Activated naive CD8-positive, alpha-beta T cell treated with anti-CD3 and anti-CD28 coated beads, Interleukin-2, amount 50 U/mL, for 24 hours (primary cell): Measurements from ENCODE around the gene LRP4.
A peak's percentile ranks its signal among the peaks of the same experiment; 100 is the strongest.

Experiments used
- ATAC-seq: fragments of 150-1000 bp; cut with Tn5 transposase; one replicate; pipeline ENCODE4 v1.10.0; 2021
- DNase-seq: peaks from one replicate; pipeline ENCODE4 v3.0.0; 2021
- H3K27ac Mint-ChIP-seq: one replicate; pipeline ENCODE4 v1.8.0; 2021; ENCODE audit warnings: mild to moderate bottlenecking, mixed read lengths
- H3K27me3 Mint-ChIP-seq: one replicate; pipeline ENCODE4 v1.8.0; 2021; ENCODE audit warnings: mixed read lengths
- H3K36me3 Mint-ChIP-seq: one replicate; pipeline ENCODE4 v1.8.0; 2021; ENCODE audit warnings: low read depth, mixed read lengths
- H3K4me1 Mint-ChIP-seq: one replicate; pipeline ENCODE4 v1.8.0; 2021; ENCODE audit warnings: mixed read lengths
- H3K4me3 Mint-ChIP-seq: one replicate; pipeline ENCODE4 v1.8.0; 2021; ENCODE audit warnings: mild to moderate bottlenecking, moderate library complexity, mixed read lengths
- H3K9me3 Mint-ChIP-seq: one replicate; pipeline ENCODE4 v1.8.0; 2021; ENCODE audit warnings: mixed read lengths

Gene LRP4

DNA sequence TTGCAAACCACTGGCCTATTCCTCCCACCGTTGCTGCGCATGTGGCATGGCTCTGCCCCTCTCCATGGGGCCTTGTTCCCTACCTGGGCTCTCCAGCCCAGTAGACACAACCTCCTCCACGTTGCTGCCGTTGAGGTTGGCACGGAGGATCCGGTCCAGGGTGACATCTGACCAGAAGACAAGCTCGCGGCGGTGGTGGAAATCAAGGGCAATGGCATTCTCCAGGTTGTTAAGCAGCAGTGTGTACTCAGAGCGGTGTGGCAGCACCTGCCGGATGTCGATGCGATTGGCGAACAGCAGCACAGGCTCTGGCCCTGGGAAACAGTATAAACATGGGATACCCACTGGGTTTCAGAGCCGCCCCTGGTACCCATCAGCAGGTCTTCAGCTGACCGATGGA, 23.8 kb downstream of the LRP4 start:
- Mint-ChIP-seq H3K4me3 (no peak overlapping the region), H3K27ac (no peak overlapping the region)

DNA sequence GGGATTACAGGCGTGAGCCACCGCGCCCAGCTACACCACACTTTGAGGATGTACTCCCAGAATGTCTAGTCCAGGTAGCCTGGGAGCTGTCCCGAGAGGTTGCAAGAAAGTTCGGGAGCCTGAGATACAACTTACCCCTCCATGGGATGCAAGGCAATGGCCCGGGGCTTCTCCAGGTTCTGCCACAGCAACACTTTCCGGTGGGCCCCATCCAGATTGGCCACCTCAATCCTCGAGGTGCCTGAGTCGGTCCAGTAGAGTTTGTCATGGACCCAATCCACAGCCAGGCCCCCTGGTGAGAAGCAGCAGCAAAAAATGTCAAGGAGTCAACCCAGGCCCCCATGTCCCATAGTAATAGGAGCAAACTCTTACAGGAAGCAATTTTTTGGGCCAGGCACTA, 25.5 kb downstream of the LRP4 start:
- no peak for ATAC-seq
- no peaks in the 10 kb centered on the region for H3K9me3 Mint-ChIP-seq

More for the DNA sequence above, 23.8 kb downstream of the LRP4 start:
- H3K9me3 Mint-ChIP-seq, result no peaks in the 10 kb centered on the region
- no peaks in the 10 kb centered on the region for H3K27me3 Mint-ChIP-seq
- no peak for DNase-seq
- H3K4me1 Mint-ChIP-seq, result no peaks in the 10 kb centered on the region
- ATAC-seq, result no peak
- no peaks in the 10 kb centered on the region for H3K36me3 Mint-ChIP-seq

DNA sequence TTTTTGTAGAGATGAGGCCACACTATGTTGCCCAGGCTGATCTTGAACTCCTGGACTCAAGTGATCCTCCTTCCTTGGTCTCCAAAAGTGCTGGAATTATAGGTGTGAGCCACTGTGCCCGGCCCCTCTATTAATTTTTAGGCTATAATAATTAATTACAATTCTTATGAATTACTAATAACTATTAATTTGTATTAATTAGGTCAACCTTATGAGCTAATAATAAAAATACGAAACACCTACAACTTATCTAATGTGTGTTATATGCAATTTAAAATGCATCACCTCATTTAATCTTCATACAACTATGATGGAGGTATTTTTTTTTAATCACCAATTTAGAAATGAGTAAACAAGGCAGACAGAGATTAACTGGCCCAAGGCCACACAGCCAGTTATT, 26.2 kb downstream of the LRP4 start:
- H3K4me3 Mint-ChIP-seq, result no peak overlapping the region
- H3K36me3 Mint-ChIP-seq, result no peaks in the 10 kb centered on the region
- no peak for DNase-seq
- no peaks in the 10 kb centered on the region for H3K9me3 Mint-ChIP-seq
- H3K27ac Mint-ChIP-seq, result no peak overlapping the region
- no peaks in the 10 kb centered on the region for H3K27me3 Mint-ChIP-seq
- H3K4me1 Mint-ChIP-seq, result no peaks in the 10 kb centered on the region
- no peak for ATAC-seq

More for the DNA sequence above, 25.5 kb downstream of the LRP4 start:
- DNase-seq, result no peak
- Mint-ChIP-seq H3K27me3 (no peaks in the 10 kb centered on the region), H3K27ac (no peak overlapping the region), H3K4me3 (no peak overlapping the region), H3K36me3 (no peaks in the 10 kb centered on the region), H3K4me1 (no peaks in the 10 kb centered on the region)

DNA sequence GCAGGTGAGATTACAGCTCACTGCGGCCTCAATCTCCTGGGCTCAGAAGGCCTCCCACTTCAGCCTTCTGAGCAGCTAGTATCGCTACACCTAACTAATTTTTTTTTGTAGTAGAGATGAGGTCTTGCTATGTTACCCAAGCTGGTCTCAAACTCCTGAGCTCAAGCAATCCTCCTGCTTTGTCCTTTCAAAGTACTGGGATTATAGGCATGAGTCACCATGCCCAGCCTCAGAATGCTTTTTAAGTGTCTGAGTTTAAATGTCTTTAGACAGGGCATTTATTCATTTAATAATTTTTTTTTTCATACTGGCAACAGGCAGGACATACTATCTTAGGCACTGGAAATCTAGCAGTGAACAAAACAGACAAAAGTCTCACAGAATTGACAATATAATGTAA, 27.7 kb downstream of the LRP4 start:
- no peaks in the 10 kb centered on the region for H3K27me3 Mint-ChIP-seq
- ATAC-seq (no peak), DNase-seq (no peak)
- no peak overlapping the region for H3K4me3 Mint-ChIP-seq
- no peaks in the 10 kb centered on the region for H3K9me3 Mint-ChIP-seq
- no peaks in the 10 kb centered on the region for H3K4me1 Mint-ChIP-seq
- H3K27ac Mint-ChIP-seq, result no peak overlapping the region
- no peaks in the 10 kb centered on the region for H3K36me3 Mint-ChIP-seq

DNA sequence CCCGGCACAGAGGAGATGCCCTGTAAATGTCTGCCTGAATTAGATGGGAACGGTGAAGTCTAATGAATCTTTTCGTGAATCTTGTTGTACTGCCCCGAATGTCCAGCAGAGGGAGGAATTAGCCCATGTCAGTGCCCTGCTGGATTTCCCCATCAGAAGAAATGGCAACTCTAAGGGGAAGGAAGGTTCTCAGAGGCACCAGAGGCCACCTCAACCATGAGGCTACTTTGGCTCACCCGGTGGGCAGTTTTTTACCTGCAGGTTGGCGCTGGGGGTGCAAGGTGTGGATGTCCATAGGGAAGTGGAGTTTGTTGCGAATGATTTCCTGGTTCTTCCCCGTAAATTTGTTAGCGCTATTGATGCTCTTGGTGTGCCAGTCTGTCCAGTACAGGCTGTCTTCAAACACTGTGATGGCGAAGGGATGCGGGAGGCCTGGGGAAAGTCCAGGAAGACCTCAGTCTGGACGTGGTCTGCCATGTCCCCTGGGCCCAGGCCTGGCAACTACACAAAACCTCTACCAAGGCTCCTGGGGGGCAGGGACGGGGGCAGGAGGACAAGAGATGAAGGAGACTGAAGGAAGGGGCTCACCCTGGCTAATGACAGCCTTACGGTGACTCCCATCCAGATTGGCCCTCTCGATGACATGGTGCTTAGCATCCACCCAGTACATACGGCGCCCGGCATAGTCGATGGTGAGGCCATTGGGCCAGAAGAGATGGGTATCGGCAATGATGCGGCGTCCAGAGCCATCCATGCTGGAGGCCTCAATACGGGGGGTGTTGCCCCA, 28.5 kb downstream of the LRP4 start:
- ATAC-seq (peak; percentile 72), DNase-seq (peak; percentile 78)
- Mint-ChIP-seq H3K36me3 (no peaks in the 10 kb centered on the region), H3K9me3 (no peaks in the 10 kb centered on the region), H3K4me3 (no peak overlapping the region), H3K27ac (no peak overlapping the region), H3K4me1 (no peaks in the 10 kb centered on the region), H3K27me3 (no peaks in the 10 kb centered on the region)

DNA sequence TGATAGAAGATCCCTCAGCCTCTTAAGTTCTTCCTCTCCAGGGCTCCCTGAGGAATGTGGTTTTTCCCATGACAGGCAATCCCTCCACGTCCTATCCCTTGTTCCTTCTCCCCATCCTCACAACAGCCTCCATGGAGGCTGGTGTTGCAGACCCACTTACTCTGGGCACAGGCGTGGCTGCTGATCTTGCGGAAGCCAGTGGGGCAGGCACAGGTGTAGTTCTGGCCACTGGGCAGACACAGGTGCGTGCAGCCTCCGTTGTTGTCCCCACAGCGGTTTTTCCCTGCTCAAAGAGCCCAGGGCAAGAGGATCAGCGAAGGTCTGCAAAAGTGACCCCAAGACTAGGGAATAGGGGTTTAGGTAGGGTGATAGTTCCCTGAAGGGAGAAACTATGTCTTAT, 29.1 kb downstream of the LRP4 start:
- Mint-ChIP-seq H3K9me3 (no peaks in the 10 kb centered on the region), H3K27ac (no peak overlapping the region), H3K4me1 (no peaks in the 10 kb centered on the region), H3K4me3 (no peak overlapping the region), H3K27me3 (no peaks in the 10 kb centered on the region), H3K36me3 (no peaks in the 10 kb centered on the region)
- ATAC-seq, result no peak
- no peak for DNase-seq

DNA sequence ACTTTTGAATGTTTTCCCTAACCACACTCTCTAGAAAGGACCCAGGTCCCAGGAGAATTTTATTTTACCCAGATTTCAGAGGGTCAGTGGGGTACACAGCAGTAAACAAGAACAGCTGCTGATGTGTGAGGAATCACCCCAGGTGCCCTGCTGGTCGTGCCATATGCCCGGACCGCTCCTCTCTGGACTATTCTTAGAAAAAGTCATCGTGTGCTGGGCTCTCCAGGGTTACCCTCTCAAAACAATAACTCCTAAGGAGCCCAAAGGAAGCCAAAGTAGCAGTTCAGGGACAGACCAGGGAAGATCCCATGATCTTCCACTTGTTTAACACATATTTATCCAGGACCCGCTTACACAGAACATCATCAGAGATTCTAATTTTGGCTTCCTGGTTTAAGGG, 29.7 kb downstream of the LRP4 start:
- Mint-ChIP-seq H3K4me1 (no peaks in the 10 kb centered on the region), H3K36me3 (no peaks in the 10 kb centered on the region), H3K9me3 (no peaks in the 10 kb centered on the region), H3K27ac (no peak overlapping the region), H3K27me3 (peaks cover 4% of the 10 kb centered on the region), H3K4me3 (no peak overlapping the region)
- DNase-seq, result no peak
- no peak for ATAC-seq

DNA sequence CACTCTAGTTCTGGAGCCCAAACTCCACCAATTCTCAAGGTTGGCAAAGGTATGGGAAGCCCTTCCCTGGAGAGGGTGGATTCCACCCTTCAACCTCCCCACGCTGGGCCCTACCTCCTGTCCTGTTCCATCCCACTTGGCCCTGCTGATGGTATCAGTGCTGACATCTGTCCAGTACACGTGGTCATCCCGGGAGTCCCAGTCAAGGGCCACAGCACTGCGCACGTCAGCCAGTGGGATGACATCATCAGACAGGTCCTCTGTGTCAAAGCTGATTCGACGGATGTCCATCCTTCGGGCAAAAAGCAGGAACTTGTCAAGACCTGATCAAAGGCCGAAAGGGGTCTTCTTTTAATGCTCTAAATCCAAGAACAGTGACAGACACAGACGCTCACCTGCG, 32.1 kb downstream of the LRP4 start:
- no peak overlapping the region for H3K27ac Mint-ChIP-seq
- H3K4me3 Mint-ChIP-seq, result no peak overlapping the region
- H3K9me3 Mint-ChIP-seq, result no peaks in the 10 kb centered on the region
- no peaks in the 10 kb centered on the region for H3K36me3 Mint-ChIP-seq
- peaks cover 5% of the 10 kb centered on the region for H3K27me3 Mint-ChIP-seq
- no peak for ATAC-seq
- no peak for DNase-seq
- H3K4me1 Mint-ChIP-seq, result no peaks in the 10 kb centered on the region

DNA sequence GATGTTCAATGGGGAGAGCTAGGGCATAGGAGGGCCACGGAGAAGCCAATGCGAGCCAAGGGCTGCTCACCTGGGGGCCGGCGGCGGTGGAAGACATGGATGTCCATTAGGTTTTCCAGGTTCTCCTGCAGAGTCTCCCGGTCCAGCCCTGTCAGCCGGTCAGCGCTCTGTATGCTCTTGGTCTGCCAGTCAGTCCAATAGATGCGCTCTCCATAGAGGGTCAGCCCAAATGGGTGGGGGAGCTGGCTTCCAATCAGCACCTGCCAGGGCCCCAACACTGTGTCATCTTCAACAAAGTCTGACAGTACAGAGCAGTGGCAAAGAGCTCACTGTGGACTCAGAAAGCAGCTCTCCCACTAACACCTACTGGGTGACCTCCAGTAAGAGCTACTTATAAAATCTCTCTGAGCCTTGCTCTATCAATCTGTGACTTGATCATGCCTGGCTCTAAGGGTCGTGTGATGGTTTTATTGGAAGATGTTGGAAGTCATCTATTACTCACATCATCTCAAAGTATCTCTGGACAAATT, 39.2 kb downstream of the LRP4 start:
- DNase-seq (no peak), ATAC-seq (no peak)
- peaks cover 5% of the 10 kb centered on the region for H3K27me3 Mint-ChIP-seq
- H3K4me1 Mint-ChIP-seq, result no peaks in the 10 kb centered on the region
- H3K36me3 Mint-ChIP-seq, result no peaks in the 10 kb centered on the region
- H3K4me3 Mint-ChIP-seq, result no peak overlapping the region
- H3K9me3 Mint-ChIP-seq, result no peaks in the 10 kb centered on the region
- H3K27ac Mint-ChIP-seq, result no peak overlapping the region

DNA sequence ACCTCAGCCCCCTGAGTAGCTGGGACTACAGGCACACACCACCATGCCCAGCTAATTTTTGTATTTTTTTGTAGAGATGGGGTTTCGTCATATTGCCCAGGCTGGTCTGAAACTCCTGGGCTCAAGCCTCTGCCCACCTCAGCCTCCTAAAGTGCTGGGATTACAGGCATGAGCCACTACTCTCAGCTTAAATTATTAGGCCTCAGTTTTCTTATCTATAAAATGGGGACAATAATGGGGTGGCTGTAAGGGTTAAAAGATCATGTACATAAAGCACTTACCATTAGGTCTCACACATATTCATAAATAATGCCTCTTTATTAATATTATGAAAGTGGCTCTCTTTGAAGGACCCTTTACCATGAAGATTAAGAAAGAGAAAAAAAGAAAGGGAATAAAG, 40.8 kb downstream of the LRP4 start:
- H3K36me3 Mint-ChIP-seq, result no peaks in the 10 kb centered on the region
- no peaks in the 10 kb centered on the region for H3K4me1 Mint-ChIP-seq
- no peak overlapping the region for H3K4me3 Mint-ChIP-seq
- H3K27ac Mint-ChIP-seq, result no peak overlapping the region
- H3K27me3 Mint-ChIP-seq, result no peaks in the 10 kb centered on the region
- H3K9me3 Mint-ChIP-seq, result no peaks in the 10 kb centered on the region
- no peak for ATAC-seq
- no peak for DNase-seq

DNA sequence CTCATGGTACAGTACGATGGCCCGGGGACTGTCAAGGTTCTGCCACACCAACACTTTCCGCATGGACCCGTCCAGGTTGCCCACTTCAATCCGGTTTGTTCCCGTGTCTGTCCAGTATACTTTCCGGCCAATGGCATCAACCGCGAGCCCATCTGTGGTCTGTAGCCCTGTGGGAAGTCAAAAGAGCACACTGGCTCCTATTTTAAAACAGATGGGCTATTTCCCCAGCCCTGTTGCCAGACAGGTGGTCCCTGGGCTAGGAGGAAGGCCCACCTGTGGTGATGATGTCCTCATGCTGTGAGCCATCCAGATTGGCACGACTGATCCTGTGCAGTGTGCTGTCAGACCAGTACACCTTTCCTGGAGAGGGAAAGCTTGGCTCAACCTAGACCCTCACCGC, 41.9 kb downstream of the LRP4 start:
- H3K36me3 Mint-ChIP-seq, result no peaks in the 10 kb centered on the region
- ATAC-seq, result no peak
- H3K9me3 Mint-ChIP-seq, result no peaks in the 10 kb centered on the region
- no peak overlapping the region for H3K27ac Mint-ChIP-seq
- H3K4me3 Mint-ChIP-seq, result no peak overlapping the region
- H3K27me3 Mint-ChIP-seq, result no peaks in the 10 kb centered on the region
- H3K4me1 Mint-ChIP-seq, result no peaks in the 10 kb centered on the region
- no peak for DNase-seq

DNA sequence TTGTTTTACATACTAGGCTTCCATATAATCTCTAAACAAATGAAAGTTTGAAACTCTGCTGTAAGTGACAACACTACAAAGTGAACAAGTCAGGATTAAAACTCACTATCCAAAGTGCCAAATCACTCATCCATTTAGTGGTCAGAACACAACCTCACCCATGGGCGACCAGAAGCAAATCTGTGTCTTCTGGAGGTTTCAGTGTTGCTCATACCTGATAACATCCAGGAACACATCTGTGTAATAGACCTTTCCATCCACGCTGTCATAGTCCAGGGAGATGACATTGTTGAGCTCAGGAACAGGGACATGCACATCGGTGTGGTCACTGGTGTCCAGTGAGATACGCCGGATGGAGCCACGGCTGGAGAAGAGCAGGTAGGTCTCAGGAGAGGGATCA, 43.8 kb downstream of the LRP4 start:
- peaks cover 2% of the 10 kb centered on the region for H3K27me3 Mint-ChIP-seq
- H3K9me3 Mint-ChIP-seq, result no peaks in the 10 kb centered on the region
- no peak overlapping the region for H3K4me3 Mint-ChIP-seq
- no peaks in the 10 kb centered on the region for H3K36me3 Mint-ChIP-seq
- no peak overlapping the region for H3K27ac Mint-ChIP-seq
- ATAC-seq (no peak), DNase-seq (no peak)
- H3K4me1 Mint-ChIP-seq, result no peaks in the 10 kb centered on the region

DNA sequence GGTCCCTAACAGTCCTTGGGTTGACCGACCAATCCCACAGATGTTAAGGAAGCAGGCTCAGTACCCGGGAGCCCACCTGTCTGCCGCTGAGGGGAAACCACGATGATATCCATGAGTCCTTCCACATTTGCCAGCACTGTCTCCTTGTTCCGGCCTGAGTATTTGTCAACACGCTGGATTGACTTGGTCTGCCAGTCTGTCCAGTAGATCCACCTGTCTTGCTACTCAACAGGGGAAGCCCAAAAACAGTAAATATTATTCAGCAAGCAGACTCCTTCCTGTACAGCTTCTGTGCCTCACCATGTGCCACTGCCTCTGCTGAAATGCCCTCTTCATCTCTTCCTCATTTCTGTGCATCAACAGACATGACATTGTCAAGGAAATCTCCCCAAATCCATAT, 49.4 kb downstream of the LRP4 start:
- Mint-ChIP-seq H3K4me3 (no peak overlapping the region), H3K4me1 (no peaks in the 10 kb centered on the region)
- ATAC-seq, result no peak

DNA sequence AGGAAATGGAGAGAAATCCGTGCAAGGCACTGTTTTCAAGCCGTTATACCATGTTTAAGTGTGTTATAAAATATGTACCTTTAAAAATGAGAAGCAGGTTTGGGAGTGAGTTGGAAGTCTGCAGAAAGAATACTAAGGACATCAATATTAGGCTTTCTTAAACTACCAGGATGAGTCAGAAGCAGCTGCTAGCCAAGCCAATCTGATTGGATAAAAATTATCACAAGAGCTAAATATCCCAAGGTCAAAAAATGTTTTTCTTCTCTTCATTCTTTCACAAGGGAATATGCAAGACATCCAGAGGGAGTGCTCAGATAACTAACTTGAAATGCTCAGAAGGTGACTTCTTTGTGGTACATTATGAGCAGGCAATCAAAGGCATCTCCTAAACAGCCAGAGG, 53.0 kb downstream of the LRP4 start:
- H3K27me3 Mint-ChIP-seq, result peaks cover 4% of the 10 kb centered on the region

More for the DNA sequence above, 49.4 kb downstream of the LRP4 start:
- peaks cover 4% of the 10 kb centered on the region for H3K27me3 Mint-ChIP-seq
- no peaks in the 10 kb centered on the region for H3K9me3 Mint-ChIP-seq
- no peak overlapping the region for H3K27ac Mint-ChIP-seq
- H3K36me3 Mint-ChIP-seq, result no peaks in the 10 kb centered on the region
- no peak for DNase-seq

DNA sequence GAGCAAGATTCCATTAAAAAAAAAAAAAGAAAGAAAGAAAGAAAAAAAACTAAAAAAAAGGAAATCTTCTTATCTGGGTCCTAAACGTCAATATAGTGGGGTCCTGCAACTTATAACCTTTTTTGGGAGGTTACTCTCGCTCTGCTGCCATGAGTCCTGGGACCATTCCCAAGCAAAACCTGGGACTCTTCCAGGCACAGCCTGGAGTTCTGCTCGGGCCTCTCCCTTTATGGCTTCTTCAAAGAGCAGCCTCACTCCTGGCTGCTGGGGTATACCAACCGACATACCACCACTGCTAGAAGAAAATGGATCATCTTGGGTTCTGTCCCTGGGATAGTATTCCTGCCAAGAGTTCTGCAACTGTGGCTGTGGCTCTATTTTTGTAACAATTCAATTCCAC, 58.1 kb downstream of the LRP4 start:
- DNase-seq, result no peak
- Mint-ChIP-seq H3K9me3 (no peaks in the 10 kb centered on the region), H3K4me1 (no peaks in the 10 kb centered on the region), H3K27ac (no peak overlapping the region), H3K36me3 (no peaks in the 10 kb centered on the region), H3K27me3 (no peaks in the 10 kb centered on the region), H3K4me3 (no peak overlapping the region)
- no peak for ATAC-seq

More for the DNA sequence above, 53.0 kb downstream of the LRP4 start:
- ATAC-seq (no peak), DNase-seq (no peak)
- H3K36me3 Mint-ChIP-seq, result no peaks in the 10 kb centered on the region
- H3K4me3 Mint-ChIP-seq, result no peak overlapping the region
- H3K4me1 Mint-ChIP-seq, result no peaks in the 10 kb centered on the region
- H3K27ac Mint-ChIP-seq, result no peak overlapping the region
- H3K9me3 Mint-ChIP-seq, result no peaks in the 10 kb centered on the region
